ENCODE results near the gene MGLL.
"Not testable (repeated sequence)": the region's sequence is repeated elsewhere in the genome, so short reads cannot be mapped to it uniquely, and the experiment has no call there.

MGLL gene

GRCh38 chr3:127717357-127718244 is 104.7 kb downstream of the MGLL start:
- no peak for DNase-seq

DNA sequence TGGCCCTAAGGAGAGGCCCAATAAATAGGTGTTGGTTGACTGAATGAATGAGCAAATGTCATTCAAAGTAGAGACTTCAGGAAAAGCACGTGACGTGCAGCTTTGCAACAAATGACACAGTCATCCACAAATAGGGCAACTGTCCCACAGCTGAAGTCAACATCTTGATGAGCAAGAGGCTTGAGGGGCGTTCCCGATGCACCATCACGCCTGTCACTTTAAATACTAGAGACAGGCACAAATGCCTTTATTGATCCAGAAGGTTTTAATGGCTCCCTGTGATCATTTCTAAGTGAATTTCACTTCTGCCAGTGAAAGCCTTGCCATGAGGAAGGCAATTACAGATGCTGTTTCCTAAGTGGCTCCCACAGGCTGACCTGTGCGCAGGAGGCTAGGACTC is 105.9 kb downstream of the MGLL start:
- DNase-seq: no peak

- DNase-seq: no peak
These were observed 106.8 kb downstream of the MGLL start for GRCh38 chr3:127715532-127715931.

- DNase-seq: no peak
These were observed 107.4 kb downstream of the MGLL start for GRCh38 chr3:127714866-127715265.

- peak; percentile 45 for DNase-seq
These were observed 108.2 kb downstream of the MGLL start for GRCh38 chr3:127714125-127714571.

- DNase-seq: peak; percentile 18
These were observed 109.2 kb downstream of the MGLL start for GRCh38 chr3:127712881-127713771.

DNA sequence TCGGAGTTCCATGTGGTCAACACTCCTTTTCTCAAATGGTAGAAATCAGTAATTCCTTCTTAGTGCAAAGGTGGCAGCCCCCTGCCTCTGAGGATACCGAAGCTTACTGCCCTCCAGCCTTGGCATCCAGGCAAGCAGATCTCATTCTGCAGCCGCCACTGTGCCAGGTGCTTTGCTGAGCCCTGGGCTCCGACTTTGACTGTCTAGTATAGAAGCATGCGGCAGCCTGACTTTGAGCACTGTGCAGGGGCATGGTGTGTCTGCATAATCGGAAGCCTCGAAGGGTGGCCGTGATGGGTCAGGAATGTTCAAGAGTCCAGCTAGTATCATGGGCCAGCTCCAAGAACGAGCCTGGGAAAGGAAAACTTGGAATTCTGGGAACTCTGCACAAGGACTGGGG is 109.9 kb downstream of the MGLL start:
- DNase-seq: no peak

GRCh38 chr3:127711896-127712295 is 110.4 kb downstream of the MGLL start:
- no peak for DNase-seq

GRCh38 chr3:127711021-127711695 is 111.2 kb downstream of the MGLL start:
- DNase-seq: no peak

DNA sequence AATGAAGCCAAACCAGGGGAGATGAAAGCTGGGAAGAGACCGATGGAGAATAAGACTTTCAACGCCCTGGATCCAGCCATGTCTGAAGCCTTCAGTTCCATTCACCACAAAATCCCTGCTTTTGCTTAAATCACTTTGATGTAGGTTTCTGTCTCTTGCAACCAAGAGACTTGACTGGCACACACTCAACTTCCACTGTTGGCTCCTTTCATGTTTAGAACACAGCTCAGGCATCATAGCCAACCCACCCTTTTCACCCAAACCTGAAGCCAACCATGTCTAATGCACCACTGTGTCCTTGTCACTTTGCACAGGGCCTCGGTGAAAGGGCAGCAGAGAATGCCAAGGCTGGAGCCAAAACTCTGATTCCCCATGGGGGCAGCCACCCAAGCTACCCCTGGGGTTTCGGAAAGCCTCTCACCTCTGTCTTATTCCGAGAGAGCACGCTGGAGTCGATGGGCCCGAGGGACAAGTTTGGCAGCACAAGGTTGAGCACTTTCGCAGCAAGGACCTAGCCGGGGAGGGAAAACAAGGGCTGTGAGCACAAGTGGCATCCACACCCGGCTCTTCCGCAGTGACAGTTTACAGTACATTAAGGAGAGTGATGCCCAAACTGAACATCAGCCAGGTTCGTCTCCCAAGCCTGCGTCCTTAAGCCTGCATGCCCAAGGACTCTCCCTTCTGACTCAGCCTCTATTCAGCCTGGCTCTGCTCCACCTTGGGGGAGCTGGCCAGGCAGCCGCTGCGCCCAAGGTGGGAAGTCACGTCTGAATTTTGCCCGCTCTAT is 112.0 kb downstream of the MGLL start:
- DNase-seq: no peak

GRCh38 chr3:127709320-127710060 is 112.8 kb downstream of the MGLL start:
- no peak for DNase-seq

DNA sequence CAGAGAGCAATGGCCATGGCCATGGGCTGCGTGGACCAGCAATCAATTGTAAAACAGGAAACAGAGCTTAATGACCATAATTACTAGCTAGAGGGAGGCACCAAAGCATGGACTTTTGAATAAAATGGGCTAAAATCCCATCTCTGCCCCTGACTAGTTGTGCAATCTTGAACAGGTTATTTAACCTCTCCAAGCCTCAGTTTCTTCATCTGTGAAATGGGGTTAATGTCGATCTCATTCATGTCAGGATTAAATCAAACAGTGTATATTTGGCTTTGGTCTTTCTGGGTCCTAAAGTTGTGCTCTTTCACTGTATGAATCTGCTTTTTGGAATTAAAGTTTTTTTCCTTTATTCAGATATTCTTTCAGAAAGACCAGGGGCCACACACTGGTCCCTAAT is 113.5 kb downstream of the MGLL start:
- peak; percentile 79 for DNase-seq

DNA sequence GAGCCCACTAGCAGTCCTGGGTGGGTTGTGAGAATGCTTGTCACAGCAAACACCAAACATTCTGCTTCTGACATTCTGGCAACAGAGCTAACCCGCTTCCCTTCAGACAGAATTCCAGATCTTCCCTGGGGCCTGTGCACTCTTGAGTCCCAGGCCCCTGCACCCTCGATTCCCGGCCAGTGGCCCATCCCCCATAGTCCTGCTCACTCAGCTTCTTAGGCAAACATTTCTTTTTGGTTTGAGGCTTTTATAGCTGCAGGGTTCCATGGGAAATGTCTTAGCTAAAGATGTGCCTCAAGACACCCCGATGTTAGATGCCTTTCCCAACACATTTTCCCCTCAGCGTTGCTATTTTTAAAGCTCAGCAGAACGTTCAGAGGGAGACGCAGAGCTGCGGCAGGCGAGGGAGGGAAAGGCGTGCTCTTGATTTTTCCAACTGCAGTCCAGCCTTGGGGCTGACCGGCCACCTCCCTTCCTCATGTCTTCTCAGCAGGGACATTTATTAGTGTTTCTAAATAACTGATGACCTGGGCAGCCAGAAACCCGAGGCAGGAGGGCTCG is 114.4 kb downstream of the MGLL start:
- DNase-seq: peak; percentile 53

- DNase-seq: no peak
These were observed 115.4 kb downstream of the MGLL start for GRCh38 chr3:127706785-127707351.

GRCh38 chr3:127706312-127706711 is 116.0 kb downstream of the MGLL start:
- DNase-seq: no peak

DNA sequence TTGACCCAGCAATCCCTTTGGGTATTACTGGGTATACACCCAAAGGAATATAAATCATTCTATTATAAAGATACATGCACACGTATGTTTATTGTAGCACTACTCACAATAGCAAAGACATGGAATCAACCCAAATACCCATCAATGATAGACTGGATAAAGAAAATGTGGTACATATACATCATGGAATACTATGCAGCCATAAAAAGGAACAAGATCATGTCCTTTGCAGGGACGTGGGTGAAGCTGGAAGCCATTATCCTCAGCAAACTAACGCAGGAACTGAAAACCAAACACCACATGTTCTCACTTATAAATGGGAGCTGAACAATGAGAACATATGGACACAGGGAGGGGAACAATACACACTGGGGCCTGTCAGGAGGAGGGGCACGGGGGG is 117.5 kb downstream of the MGLL start:
- not testable (repeated sequence) for DNase-seq

DNA sequence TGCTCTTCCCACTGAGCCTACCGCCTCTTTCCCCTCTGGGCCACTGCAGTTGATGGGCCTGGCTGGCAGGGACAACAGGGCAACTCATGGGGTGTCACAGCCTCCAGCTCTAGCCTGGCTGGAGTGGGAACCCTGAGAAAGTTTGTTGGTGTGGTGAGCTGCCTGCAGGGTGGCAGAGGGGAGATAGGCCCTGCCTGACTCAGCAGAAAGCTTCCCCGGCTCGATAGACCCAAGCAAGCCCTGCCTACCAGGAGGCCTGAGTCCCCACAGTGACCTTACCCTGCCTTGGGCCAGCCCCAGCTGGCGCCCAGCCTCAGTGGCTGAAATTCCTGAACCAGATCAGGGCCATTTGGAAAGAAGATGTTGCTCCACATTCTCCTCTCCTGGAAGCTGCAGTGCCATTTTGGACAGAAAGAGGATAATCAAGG is 120.2 kb downstream of the MGLL start:
- no peak for DNase-seq

DNA sequence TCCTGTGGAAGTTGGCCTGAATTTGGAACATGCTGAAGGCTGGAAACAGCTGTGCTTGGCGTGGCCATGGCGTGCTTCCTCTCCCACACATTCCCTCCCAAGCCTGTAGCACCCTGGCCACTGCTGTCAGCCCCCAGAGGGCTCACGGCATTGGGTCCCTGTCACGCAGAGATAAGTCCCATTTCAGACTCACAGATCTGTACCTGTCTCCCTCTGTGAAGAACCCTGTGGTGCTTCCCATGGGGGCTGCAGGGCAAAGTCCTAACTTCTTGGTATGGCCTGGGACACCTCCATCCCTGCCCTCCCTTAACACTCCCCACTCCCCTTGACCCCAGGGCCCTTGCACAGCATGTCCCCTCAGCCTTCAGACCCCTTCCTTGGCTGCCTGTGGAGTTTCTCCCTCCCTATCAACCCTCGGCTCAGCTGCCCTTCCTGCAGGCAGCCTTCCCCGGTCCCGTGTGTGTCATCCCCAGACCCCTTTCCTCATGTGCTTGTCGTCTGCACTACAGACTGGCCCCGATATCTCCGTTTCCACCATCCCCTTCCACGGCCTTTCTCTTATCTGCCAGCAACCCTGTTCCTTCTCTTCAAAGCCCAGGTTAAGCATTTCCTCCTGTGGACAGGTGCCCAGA is 120.9 kb downstream of the MGLL start:
- no peak for DNase-seq

- no peak for DNase-seq
These were observed 121.9 kb downstream of the MGLL start for GRCh38 chr3:127700406-127700805.

All from NCI-H146 (cell line).